Stimulated activated CD8-positive, alpha-beta memory T cell treated with anti-CD3 and anti-CD28 coated beads, Interleukin-4, amount 100 ng/mL, for 24 hours (primary cell): ENCODE data around the gene ABCB8.
A peak's percentile ranks its signal among the peaks of the same experiment; 100 is the strongest.
"Not testable (repeated sequence)": the region's sequence is repeated elsewhere in the genome, so short reads cannot be mapped to it uniquely, and the experiment has no call there.

ENCODE experiments used
- DNase-seq: peaks from one replicate; pipeline ENCODE4 v3.0.0-alpha.2; 2020; ENCODE audit warnings: low read depth

The ABCB8 gene

GRCh38 chr7:150998341-150998740 is 29.9 kb upstream of the ABCB8 start:
- DNase-seq, result no peak

GRCh38 chr7:150999001-150999400 is 29.2 kb upstream of the ABCB8 start:
- DNase-seq, result no peak

GRCh38 chr7:150999497-151000230 is 28.6 kb upstream of the ABCB8 start:
- no peak for DNase-seq

- DNase-seq, result no peak
Measured at GRCh38 chr7:151000897-151001495, 27.3 kb upstream of the ABCB8 start.

- no peak for DNase-seq
Measured at GRCh38 chr7:151001546-151001945, 26.7 kb upstream of the ABCB8 start.

- no peak for DNase-seq
Measured at GRCh38 chr7:151003572-151003971, 24.7 kb upstream of the ABCB8 start.

- no peak for DNase-seq
Measured at GRCh38 chr7:151005566-151005965, 22.7 kb upstream of the ABCB8 start.

- DNase-seq, result no peak
Measured at GRCh38 chr7:151006590-151007300, 21.5 kb upstream of the ABCB8 start.

- DNase-seq, result no peak
Measured at GRCh38 chr7:151007469-151007898, 20.8 kb upstream of the ABCB8 start.

- no peak for DNase-seq
Measured at GRCh38 chr7:151008143-151008510, 20.1 kb upstream of the ABCB8 start.

- peak; percentile 75 for DNase-seq
Measured at GRCh38 chr7:151008511-151009323, 19.5 kb upstream of the ABCB8 start.

- no peak for DNase-seq
Measured at GRCh38 chr7:151009327-151010036, 18.8 kb upstream of the ABCB8 start.

- DNase-seq, result no peak
Measured at GRCh38 chr7:151010037-151010306, 18.3 kb upstream of the ABCB8 start.

- DNase-seq, result no peak
Measured at GRCh38 chr7:151010307-151011096, 17.7 kb upstream of the ABCB8 start.

GRCh38 chr7:151011097-151011409 is 17.2 kb upstream of the ABCB8 start:
- no peak for DNase-seq

- DNase-seq, result not testable (repeated sequence)
Measured at GRCh38 chr7:151011616-151012015, 16.6 kb upstream of the ABCB8 start.

GRCh38 chr7:151012031-151012692 is 16.1 kb upstream of the ABCB8 start:
- DNase-seq, result no peak

GRCh38 chr7:151012911-151013347 is 15.3 kb upstream of the ABCB8 start:
- DNase-seq, result no peak

GRCh38 chr7:151013356-151013732 is 14.9 kb upstream of the ABCB8 start:
- no peak for DNase-seq

GRCh38 chr7:151013733-151014497 is 14.3 kb upstream of the ABCB8 start:
- DNase-seq, result peak; percentile 69
